GM10248 (cell line): ENCODE measurements around the gene SNX32.
"Not testable (repeated sequence)": the region's sequence is repeated elsewhere in the genome, so short reads cannot be mapped to it uniquely, and the experiment has no call there.

Experiments used
- CTCF ChIA-PET: fragments of 300-600 bp; sonication (Branson Sonifier 250); formaldehyde crosslinking; extraction: SDS; loops from one replicate; lab custom pipeline; 2021; ENCODE audit warnings: antibody characterized with exemption; lab: Yijun Ruan, JAX
- POLR2A ChIA-PET: fragments of 350-650 bp; sonication (Branson Sonifier 250); formaldehyde crosslinking; extraction: SDS; loops from one replicate; lab custom pipeline; 2020; ENCODE audit warnings: antibody characterized with exemption; lab: Yijun Ruan, JAX
- DNase-seq: peaks from one replicate; pipeline ENCODE4 v3.0.0; 2012; ENCODE audit errors: extremely low spot score
- CTCF ChIP-seq: IDR thresholded peaks from 2 replicates; pipeline ENCODE4 v1.5.1; 2012; ENCODE audit warnings: mild to moderate bottlenecking, low read depth; ENCODE audit errors: extremely low read depth, missing control alignments, control extremely low read depth

The SNX32 gene

GRCh38 chr11:65822776-65823528 is 10.8 kb upstream of the SNX32 start:
- ChIA-PET CTCF (interaction anchor here (0.8 to 3.3 kb wide), 5 partner anchors 10 to 112 kb away, joined by 3 to 17 read pairs (median 7); partner anchors contain the start of gene SNX32), POLR2A (no interaction called here)
- TF ChIP-seq CTCF: no peak
- no peak for DNase-seq

GRCh38 chr11:65826984-65827735 is 6.6 kb upstream of the SNX32 start:
- no peak for DNase-seq
- ChIA-PET POLR2A (no interaction called here), CTCF (interaction anchor here (0.8 to 2.3 kb wide), 8 partner anchors 9 to 201 kb away, joined by 3 to 18 read pairs (median 6); partner anchors contain the start of genes KAT5 and MUS81)
- no peak for TF ChIP-seq CTCF

GRCh38 chr11:65829459-65829858 is 4.3 kb upstream of the SNX32 start:
- DNase-seq: no peak
- POLR2A ChIA-PET: interaction anchor here (0.6 to 0.7 kb wide), 2 partner anchors 20 to 264 kb away, joined by 3 to 4 read pairs; no protein-coding TSS in a partner anchor
- CTCF ChIA-PET: interaction anchor here (1.0 to 3.1 kb wide), 8 partner anchors 9 to 117 kb away, joined by 3 to 25 read pairs (median 4); partner anchors contain the start of genes FIBP and MUS81
- TF ChIP-seq CTCF: no peak

GRCh38 chr11:65832231-65832630 is 1.5 kb upstream of the SNX32 start:
- POLR2A ChIA-PET: interaction anchor here (1.3 to 2.5 kb wide), 3 partner anchors 20 to 26 kb away, joined by 3 to 12 read pairs (median 7); partner anchors contain the start of gene CFL1

GRCh38 chr11:65834202-65834601 is 439 bp downstream of the SNX32 start:
- CTCF ChIA-PET: interaction anchor here (0.8 to 3.2 kb wide), 7 partner anchors 11 to 241 kb away, joined by 3 to 23 read pairs (median 3); partner anchors contain the start of genes FIBP and MUS81
- no peak for TF ChIP-seq CTCF
- POLR2A ChIA-PET: interaction anchor here (0.8 to 2.5 kb wide), 3 partner anchors 10 to 24 kb away, joined by 4 to 12 read pairs (median 7); partner anchors contain the start of gene CFL1
- no peak for DNase-seq

More at GRCh38 chr11:65832231-65832630, 1.5 kb upstream of the SNX32 start:
- CTCF ChIA-PET: interaction anchor here (1.0 to 3.7 kb wide), 12 partner anchors 10 to 156 kb away, joined by 3 to 23 read pairs (median 6); partner anchors contain the start of genes FIBP, KAT5 and MUS81
- not testable (repeated sequence) for DNase-seq

GRCh38 chr11:65842144-65842543 is 8.4 kb downstream of the SNX32 start:
- TF ChIP-seq CTCF: no peak
- no peak for DNase-seq
- ChIA-PET CTCF (no interaction called here), POLR2A (no interaction called here)
